Calu3 (cell line): ENCODE data around the gene GCSAM. TPM values are rescaled to one million over a fixed set of nuclear protein-coding genes. Genes with fewer than 3 reads are reported as not detected.

Experiments used
- BruUV-seq: library from RNA; stranded (reverse); fragments of 400-500 nt; replicated peaks from 2 replicates; lab custom pipeline; 2021; lab: Mats Ljungman, UMichigan
- CTCF ChIA-PET: fragments of 300-600 bp; sonication (Branson Sonifier 250); formaldehyde crosslinking; loops from one replicate; lab custom pipeline; 2022; ENCODE audit warnings: antibody characterized with exemption; lab: Charles Lee
- DNase-seq: peaks from one replicate; pipeline ENCODE4 v3.0.0; 2022
- H3K27ac Mint-ChIP-seq: one replicate; pipeline ENCODE4 v1.8.0; 2022; ENCODE audit warnings: mixed read lengths; ENCODE audit not compliant: unreplicated experiment
- H3K27me3 Mint-ChIP-seq: one replicate; pipeline ENCODE4 v1.8.0; 2022; ENCODE audit warnings: mixed read lengths; ENCODE audit not compliant: unreplicated experiment
- H3K36me3 Mint-ChIP-seq: one replicate; pipeline ENCODE4 v1.8.0; 2022; ENCODE audit warnings: mild to moderate bottlenecking, moderate library complexity, mixed read lengths; ENCODE audit not compliant: insufficient read depth, unreplicated experiment
- H3K4me1 Mint-ChIP-seq: one replicate; pipeline ENCODE4 v1.8.0; 2022; ENCODE audit warnings: mild to moderate bottlenecking, low read depth, mixed read lengths; ENCODE audit not compliant: unreplicated experiment
- H3K4me3 Mint-ChIP-seq: one replicate; pipeline ENCODE4 v1.8.0; 2022; ENCODE audit warnings: mild to moderate bottlenecking, low read depth, moderate library complexity, mixed read lengths; ENCODE audit not compliant: unreplicated experiment
- H3K9me3 Mint-ChIP-seq: one replicate; pipeline ENCODE4 v1.8.0; 2022; ENCODE audit warnings: low read depth, mixed read lengths; ENCODE audit not compliant: unreplicated experiment
- intact Hi-C: fragments of 100-400 bp; cut with micrococcal nuclease; formaldehyde crosslinking; loops from one replicate; pipeline ENCODE4 v1.10.0; 2022; ENCODE audit not compliant: unreplicated experiment
- total RNA-seq: library from RNA; stranded (reverse); gene quantifications from 2 replicates; pipeline ENCODE4 v1.2.3, GENCODE V29; 2022
- TF ChIP-seq, protein P1 (sequence below): fragments of 200-600 bp; IDR thresholded peaks from one replicate; pipeline ENCODE4 v1.8.0; 2022; ENCODE audit warnings: antibody characterized with exemption; ENCODE audit not compliant: unreplicated experiment

The GCSAM gene
- total RNA-seq, 1 experiment from 2014 or later: not detected

DNA sequence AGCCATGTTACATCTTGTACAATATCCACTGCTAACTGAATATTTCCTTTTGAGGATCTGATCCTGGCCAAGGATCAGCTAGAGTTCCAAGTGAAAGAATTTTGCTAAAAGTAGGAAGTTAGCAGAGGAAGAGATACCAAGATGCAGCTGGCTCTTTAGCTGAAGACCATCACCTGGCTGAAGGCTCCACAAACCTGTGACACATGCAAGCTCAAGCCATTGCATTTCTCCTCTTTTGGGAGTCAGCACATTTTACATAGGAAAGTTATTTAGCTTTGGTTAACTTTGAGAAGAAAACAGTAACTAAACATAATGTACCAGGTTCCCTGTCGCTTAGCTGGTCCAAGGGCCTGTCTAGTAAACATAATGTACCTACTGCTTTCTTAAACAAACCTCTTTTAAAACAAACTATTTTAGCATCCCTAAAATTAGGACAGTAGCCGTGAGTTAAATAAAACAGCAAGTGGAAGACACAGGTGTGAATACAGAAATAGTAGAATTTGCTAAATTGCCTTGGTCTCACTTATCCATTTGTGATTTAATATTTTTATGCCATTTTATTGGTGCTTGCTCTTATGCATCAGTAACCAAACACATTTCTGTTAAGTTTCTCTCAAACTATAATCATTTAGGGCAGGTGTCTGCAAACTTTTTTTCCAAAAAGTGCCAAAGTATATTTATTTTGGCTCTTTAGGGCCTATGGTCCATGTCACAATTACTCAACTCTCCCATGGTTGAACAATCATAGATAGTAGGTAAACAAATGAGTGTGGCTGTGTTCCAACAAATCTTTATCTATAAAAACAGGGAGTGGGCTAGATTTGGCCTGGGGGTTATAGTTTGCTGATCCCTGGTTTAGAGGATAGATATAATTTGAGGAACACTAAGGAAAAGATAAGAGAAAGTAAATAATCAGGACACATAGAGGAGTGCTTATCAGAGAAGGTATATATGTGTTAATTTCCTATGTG lies 11.2 kb downstream of the GCSAM start:
- H3K27me3 Mint-ChIP-seq: no peaks in the 10 kb centered on the region
- no peak overlapping the region for H3K27ac Mint-ChIP-seq
- no peak overlapping the region for H3K4me3 Mint-ChIP-seq
- intact Hi-C loops: no loop called here
- BruUV-seq: no TSS peak
- TF ChIP-seq, protein P1, sequence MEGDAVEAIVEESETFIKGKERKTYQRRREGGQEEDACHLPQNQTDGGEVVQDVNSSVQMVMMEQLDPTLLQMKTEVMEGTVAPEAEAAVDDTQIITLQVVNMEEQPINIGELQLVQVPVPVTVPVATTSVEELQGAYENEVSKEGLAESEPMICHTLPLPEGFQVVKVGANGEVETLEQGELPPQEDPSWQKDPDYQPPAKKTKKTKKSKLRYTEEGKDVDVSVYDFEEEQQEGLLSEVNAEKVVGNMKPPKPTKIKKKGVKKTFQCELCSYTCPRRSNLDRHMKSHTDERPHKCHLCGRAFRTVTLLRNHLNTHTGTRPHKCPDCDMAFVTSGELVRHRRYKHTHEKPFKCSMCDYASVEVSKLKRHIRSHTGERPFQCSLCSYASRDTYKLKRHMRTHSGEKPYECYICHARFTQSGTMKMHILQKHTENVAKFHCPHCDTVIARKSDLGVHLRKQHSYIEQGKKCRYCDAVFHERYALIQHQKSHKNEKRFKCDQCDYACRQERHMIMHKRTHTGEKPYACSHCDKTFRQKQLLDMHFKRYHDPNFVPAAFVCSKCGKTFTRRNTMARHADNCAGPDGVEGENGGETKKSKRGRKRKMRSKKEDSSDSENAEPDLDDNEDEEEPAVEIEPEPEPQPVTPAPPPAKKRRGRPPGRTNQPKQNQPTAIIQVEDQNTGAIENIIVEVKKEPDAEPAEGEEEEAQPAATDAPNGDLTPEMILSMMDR: no peak
- no peaks in the 10 kb centered on the region for H3K9me3 Mint-ChIP-seq
- CTCF ChIA-PET: no interaction called here
- H3K4me1 Mint-ChIP-seq: no peaks in the 10 kb centered on the region
- DNase-seq: no peak
- peaks cover 10% of the 10 kb centered on the region for H3K36me3 Mint-ChIP-seq

DNA sequence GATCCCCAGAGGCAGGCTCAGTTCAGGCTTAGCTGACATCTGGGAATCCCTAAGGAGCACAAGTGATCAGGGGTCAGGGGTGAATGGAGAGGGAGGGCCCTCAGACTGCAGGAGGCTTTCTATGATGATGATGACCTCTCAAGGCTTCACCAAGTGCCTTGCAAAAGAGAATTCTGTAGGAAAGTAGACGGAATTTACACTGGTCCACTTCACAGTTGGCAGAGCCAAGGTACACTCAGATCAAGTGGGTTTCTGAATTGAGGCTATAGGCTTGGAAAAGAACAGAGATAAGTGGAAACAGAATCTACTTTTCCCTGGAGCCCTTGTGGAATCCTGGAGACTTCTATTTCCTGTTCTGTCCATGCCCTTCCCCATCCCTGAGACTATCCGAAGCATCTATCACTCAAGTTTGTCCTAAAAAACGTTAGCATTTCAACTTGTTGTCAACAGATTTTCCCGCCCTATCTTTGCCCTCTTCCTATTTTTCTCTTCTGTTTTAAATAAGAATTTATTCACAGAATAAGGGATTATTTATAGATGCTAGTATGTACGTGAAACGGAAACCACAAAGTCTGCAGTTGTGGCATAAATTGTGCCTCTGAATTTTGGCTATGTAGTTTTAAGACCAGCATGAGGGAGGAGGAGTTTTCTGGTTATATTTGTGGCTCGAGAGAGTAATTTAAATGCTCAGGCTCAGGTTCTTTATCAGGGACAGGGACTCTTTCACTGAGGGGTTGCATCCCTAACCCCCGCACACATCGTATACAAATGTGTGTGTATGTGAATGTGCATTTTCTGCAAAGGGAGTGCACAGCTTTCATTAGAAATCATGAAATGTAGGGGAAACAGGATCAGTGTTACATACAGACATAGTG lies 12.8 kb downstream of the GCSAM start:
- no peaks in the 10 kb centered on the region for H3K4me1 Mint-ChIP-seq
- BruUV-seq: no TSS peak
- H3K4me3 Mint-ChIP-seq: no peak overlapping the region
- CTCF ChIA-PET: no interaction called here
- H3K27me3 Mint-ChIP-seq: no peaks in the 10 kb centered on the region
- no peaks in the 10 kb centered on the region for H3K9me3 Mint-ChIP-seq
- TF ChIP-seq, protein P1: no peak
- no peak for DNase-seq
- intact Hi-C loops: no loop called here
- peaks cover 10% of the 10 kb centered on the region for H3K36me3 Mint-ChIP-seq
- H3K27ac Mint-ChIP-seq: no peak overlapping the region

DNA sequence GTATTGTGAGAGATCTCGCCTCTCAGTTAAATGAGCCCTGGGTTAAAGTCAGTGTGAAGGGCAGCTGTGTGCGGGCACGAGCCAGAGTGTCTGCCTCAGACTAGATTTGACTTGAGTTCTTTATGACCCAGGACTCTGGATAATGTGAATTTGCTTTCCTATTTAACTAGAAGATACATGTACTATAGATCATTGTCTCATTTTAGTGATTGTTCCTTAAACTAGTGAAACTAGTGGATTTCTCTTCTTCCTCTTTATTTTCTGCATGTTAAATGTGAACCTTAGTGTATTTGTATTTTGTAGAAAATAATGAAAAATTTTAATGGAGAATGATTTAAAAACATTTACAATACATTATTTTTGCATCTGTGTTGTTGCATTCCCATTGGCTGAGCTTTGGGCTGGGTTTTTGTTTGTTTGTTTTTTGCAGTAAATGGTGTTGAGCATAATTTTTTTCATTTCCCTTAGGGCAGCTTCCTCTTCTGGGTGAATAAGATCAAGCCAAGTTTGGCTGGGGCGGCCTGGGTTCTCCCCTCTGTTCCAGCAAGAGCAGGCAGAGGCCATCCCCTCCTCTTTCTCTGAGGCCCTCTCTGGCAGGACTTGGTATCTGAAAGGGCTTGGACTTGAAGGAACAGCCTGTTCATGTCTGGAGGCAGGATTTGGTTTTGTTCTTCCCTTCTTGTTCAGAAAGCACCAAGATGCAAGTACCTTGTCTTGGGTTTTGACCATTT lies 15.0 kb downstream of the GCSAM start:
- DNase-seq: no peak
- TF ChIP-seq, protein P1: no peak
- Mint-ChIP-seq H3K27ac (no peak overlapping the region), H3K36me3 (peaks cover 21% of the 10 kb centered on the region), H3K4me3 (no peak overlapping the region), H3K27me3 (no peaks in the 10 kb centered on the region), H3K4me1 (no peaks in the 10 kb centered on the region), H3K9me3 (no peaks in the 10 kb centered on the region)
- no TSS peak for BruUV-seq
- intact Hi-C loops: no loop called here
- CTCF ChIA-PET: no interaction called here

DNA sequence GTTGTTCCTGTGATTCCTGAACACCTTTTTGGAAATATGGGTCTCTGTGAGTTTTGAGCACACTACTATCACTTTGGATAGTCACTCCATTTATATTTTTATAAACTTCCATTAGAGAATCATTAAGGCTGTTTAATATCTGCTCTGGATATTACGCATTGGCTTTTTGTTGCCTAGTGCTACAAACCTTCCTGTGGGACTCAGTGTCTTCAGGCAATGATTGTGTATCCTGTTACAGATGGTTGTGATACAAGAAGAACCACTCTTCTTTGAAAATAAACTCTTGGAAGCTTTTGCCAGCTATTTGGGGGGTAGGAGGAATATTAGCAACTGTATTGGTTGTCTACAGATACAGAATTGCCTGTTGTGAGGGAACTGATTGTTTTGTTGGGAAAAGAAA lies 15.6 kb downstream of the GCSAM start:
- no peaks in the 10 kb centered on the region for H3K9me3 Mint-ChIP-seq
- H3K27me3 Mint-ChIP-seq: no peaks in the 10 kb centered on the region
- no peaks in the 10 kb centered on the region for H3K4me1 Mint-ChIP-seq
- CTCF ChIA-PET: interaction anchor here (0.6 kb wide), 1 partner anchor 196 kb away, joined by 3 read pairs; no protein-coding TSS in a partner anchor
- BruUV-seq: no TSS peak
- no peak overlapping the region for H3K27ac Mint-ChIP-seq
- TF ChIP-seq, protein P1: no peak
- H3K4me3 Mint-ChIP-seq: no peak overlapping the region
- DNase-seq: no peak
- peaks cover 23% of the 10 kb centered on the region for H3K36me3 Mint-ChIP-seq
- intact Hi-C loops: no loop called here
